Common myeloid progenitor, CD34-positive (primary cell): Measurements from ENCODE around the gene MED12L.

Experiments
- CTCF ChIA-PET: fragments of 350-600 bp; sonication (Branson Sonifier 250); formaldehyde crosslinking; loops from one replicate; lab custom pipeline; 2021; ENCODE audit warnings: antibody characterized with exemption; lab: Charles Lee
- POLR2A ChIA-PET: fragments of 350-600 bp; sonication (Branson Sonifier 250); formaldehyde crosslinking; loops from one replicate; lab custom pipeline; 2021; ENCODE audit warnings: antibody characterized with exemption; lab: Charles Lee
- DNase-seq, 3 donors: peaks; one replicate each; pipeline versions ENCODE4 v3.0.0 to v3.0.0-alpha.2; 2013
- H3K27ac ChIP-seq, 2 experiments: 1 replicate in 1 of 2; 2 replicates in 1 of 2; pipeline ENCODE4 v1.7.0; 2013; ENCODE audit warnings: inconsistent platforms in 2 of 2, low read length in 2 of 2, mild to moderate bottlenecking in 2 of 2, low read depth in 1 of 2, moderate library complexity in 1 of 2; ENCODE audit not compliant: severe bottlenecking in 2 of 2, insufficient read depth in 1 of 2, poor library complexity in 1 of 2
- H3K27me3 ChIP-seq, 5 experiments: replicated peaks in 2 of 5; 1 replicate in 3 of 5; 2 replicates in 2 of 5; pipeline versions ENCODE4 v1.6.1 to v1.7.0; 2013; ENCODE audit warnings: low read length in 4 of 5, mild to moderate bottlenecking in 2 of 5, moderate library complexity in 2 of 5, inconsistent platforms in 1 of 5; ENCODE audit not compliant: insufficient read depth in 5 of 5, control insufficient read depth in 4 of 5
- H3K36me3 ChIP-seq, 4 experiments: 1 replicate in 2 of 4; 2 replicates in 2 of 4; pipeline versions ENCODE4 v1.6.1 to v1.7.0; 2013; ENCODE audit warnings: low read length in 3 of 4, control low read depth in 1 of 4, mild to moderate bottlenecking in 1 of 4; ENCODE audit not compliant: control insufficient read depth in 4 of 4, insufficient read depth in 4 of 4
- H3K4me1 ChIP-seq, 4 experiments: 1 replicate in 3 of 4; 2 replicates in 1 of 4; pipeline versions ENCODE4 v1.6.1 to v1.7.1; 2013; ENCODE audit warnings: low read length in 3 of 4, mild to moderate bottlenecking in 3 of 4, control low read depth in 1 of 4, inconsistent platforms in 1 of 4, moderate library complexity in 1 of 4; ENCODE audit not compliant: control insufficient read depth in 4 of 4, insufficient read depth in 4 of 4; ENCODE audit errors: control extremely low read depth in 1 of 4
- H3K4me3 ChIP-seq, 7 experiments: 1 replicate in 4 of 7; 2 replicates in 3 of 7; pipeline versions ENCODE4 v1.5.1 to v1.7.0; 2013; ENCODE audit warnings: mild to moderate bottlenecking in 7 of 7, low read length in 6 of 7, moderate library complexity in 6 of 7, inconsistent platforms in 2 of 7, low read depth in 2 of 7, control low read depth in 1 of 7; ENCODE audit not compliant: insufficient read depth in 4 of 7, control insufficient read depth in 1 of 7; ENCODE audit errors: extremely low read depth in 1 of 7
- H3K9me3 ChIP-seq, 5 experiments: 1 replicate in 4 of 5; 2 replicates in 1 of 5; pipeline versions ENCODE4 v1.6.1 to v1.7.1; 2013; ENCODE audit warnings: low read length in 4 of 5, mild to moderate bottlenecking in 2 of 5, inconsistent platforms in 1 of 5, low read depth in 1 of 5, moderate library complexity in 1 of 5; ENCODE audit not compliant: control insufficient read depth in 4 of 5, insufficient read depth in 2 of 5; ENCODE audit errors: control extremely low read depth in 1 of 5
- WGBS: methylation state at CpG from one replicate; pipeline ENCODE4 v1.1.5; 2013; ENCODE audit not compliant: insufficient coverage; 5-methylcytosine and 5-hydroxymethylcytosine counted together

The MED12L gene

GRCh38 chr3:151196434-151196833 lies 111.0 kb downstream of the MED12L start:
- Histone ChIP-seq H3K4me1 (peaks cover 0 to 9% (median 2%) of the 10 kb centered on the region in 4 experiments), H3K4me3 (no peak overlapping the region), H3K27ac (no peak overlapping the region), H3K27me3 (no peaks in the 10 kb centered on the region), H3K36me3 (peaks cover 2 to 50% (median 16%) of the 10 kb centered on the region in 4 experiments), H3K9me3 (peaks cover 0 to 1% (median 0%) of the 10 kb centered on the region in 5 experiments)
- CTCF ChIA-PET, result interaction anchor here (1.9 to 2.3 kb wide), 3 partner anchors 10 to 86 kb away, joined by 5 to 7 read pairs (median 5); no protein-coding TSS in a partner anchor
- no peak for DNase-seq
- POLR2A ChIA-PET, result no interaction called here

- Histone ChIP-seq H3K4me1 (peaks cover 0 to 9% (median 2%) of the 10 kb centered on the region in 4 experiments), H3K36me3 (peaks cover 2 to 45% (median 14%) of the 10 kb centered on the region in 4 experiments), H3K9me3 (peaks cover 0 to 1% (median 0%) of the 10 kb centered on the region in 5 experiments), H3K27ac (no peak overlapping the region), H3K27me3 (no peaks in the 10 kb centered on the region), H3K4me3 (no peak overlapping the region)
- no peak for DNase-seq
- WGBS, result 94% methylated on average over 8 of the region's 8 CpGs
- ChIA-PET POLR2A (interaction anchor here (1.2 kb wide), 1 partner anchor 22 kb away, joined by 3 read pairs; no protein-coding TSS in a partner anchor), CTCF (interaction anchor here (0.8 to 2.3 kb wide), 5 partner anchors 10 to 85 kb away, joined by 3 to 7 read pairs (median 5); no protein-coding TSS in a partner anchor)
These were observed 111.8 kb downstream of the MED12L start for GRCh38 chr3:151197228-151197627.

GRCh38 chr3:151197981-151198767 lies 112.7 kb downstream of the MED12L start:
- POLR2A ChIA-PET, result interaction anchor here (1.2 kb wide), 1 partner anchor 21 kb away, joined by 3 read pairs; no protein-coding TSS in a partner anchor
- CTCF ChIA-PET, result interaction anchor here (1.1 to 2.3 kb wide), 5 partner anchors 10 to 84 kb away, joined by 3 to 7 read pairs (median 5); no protein-coding TSS in a partner anchor
- Histone ChIP-seq H3K27ac (no peak overlapping the region), H3K27me3 (no peaks in the 10 kb centered on the region), H3K36me3 (peaks cover 2 to 36% (median 11%) of the 10 kb centered on the region in 4 experiments), H3K9me3 (no peaks in the 10 kb centered on the region), H3K4me3 (no peak overlapping the region), H3K4me1 (peaks cover 0 to 11% (median 5%) of the 10 kb centered on the region in 4 experiments)
- no peak for DNase-seq
- 100% methylated on average over 5 of the region's 6 CpGs for WGBS

GRCh38 chr3:151198849-151199248 lies 113.4 kb downstream of the MED12L start:
- H3K36me3 ChIP-seq, result peaks cover 0 to 29% (median 11%) of the 10 kb centered on the region in 4 experiments
- POLR2A ChIA-PET, result no interaction called here
- no peak for DNase-seq
- no peak overlapping the region for H3K27ac ChIP-seq
- CTCF ChIA-PET, result no interaction called here
- peaks cover 0 to 11% (median 5%) of the 10 kb centered on the region in 4 experiments for H3K4me1 ChIP-seq
- no peaks in the 10 kb centered on the region for H3K27me3 ChIP-seq
- H3K9me3 ChIP-seq, result no peaks in the 10 kb centered on the region
- H3K4me3 ChIP-seq, result no peak overlapping the region
- WGBS, result 100% methylated on average over 3 of the region's 5 CpGs

- POLR2A ChIA-PET, result no interaction called here
- Histone ChIP-seq H3K27ac (no peak overlapping the region), H3K9me3 (no peaks in the 10 kb centered on the region), H3K36me3 (peaks cover 0 to 23% (median 8%) of the 10 kb centered on the region in 4 experiments), H3K4me3 (no peak overlapping the region), H3K4me1 (peaks cover 0 to 11% (median 5%) of the 10 kb centered on the region in 4 experiments), H3K27me3 (no peaks in the 10 kb centered on the region)
- no peak for DNase-seq
- CTCF ChIA-PET, result interaction anchor here (0.6 to 1.6 kb wide), 6 partner anchors 21 to 1236 kb away, joined by 3 read pairs; no protein-coding TSS in a partner anchor
- 49% methylated on average over 2 of the region's 4 CpGs for WGBS
These were observed 114.3 kb downstream of the MED12L start for GRCh38 chr3:151199554-151200438.

- DNase-seq, result no peak
- Histone ChIP-seq H3K4me3 (no peak overlapping the region), H3K9me3 (no peaks in the 10 kb centered on the region), H3K4me1 (peaks cover 0 to 11% (median 5%) of the 10 kb centered on the region in 4 experiments), H3K27me3 (no peaks in the 10 kb centered on the region), H3K36me3 (peaks cover 0 to 20% (median 8%) of the 10 kb centered on the region in 4 experiments), H3K27ac (no peak overlapping the region)
- WGBS, result 100% methylated on average over 1 of the region's 2 CpGs
- POLR2A ChIA-PET, result interaction anchor here (0.7 kb wide), 1 partner anchor 28 kb away, joined by 3 read pairs; no protein-coding TSS in a partner anchor
- CTCF ChIA-PET, result interaction anchor here (0.6 to 2.1 kb wide), 7 partner anchors 10 to 1235 kb away, joined by 3 to 8 read pairs (median 3); no protein-coding TSS in a partner anchor
These were observed 115.1 kb downstream of the MED12L start for GRCh38 chr3:151200586-151200985.
